GM18502 (cell line): Measurements from ENCODE around the gene USH2A.
A peak's percentile ranks its signal among the peaks of the same experiment; 100 is the strongest.

Source experiments
- ATAC-seq: cut with Tn5 transposase; IDR thresholded peaks from one replicate; pipeline ENCODE4 v1.9.1; 2021; ENCODE audit warnings: mild to moderate bottlenecking; ENCODE audit not compliant: unreplicated experiment, poor library complexity

Gene USH2A

GRCh38 chr1:215891266-215892057 lies 531.8 kb downstream of the USH2A start:
- ATAC-seq, result peak; percentile 32

- peak; percentile 62 for ATAC-seq
Measured at GRCh38 chr1:215890438-215890837, 532.8 kb downstream of the USH2A start.

GRCh38 chr1:215889871-215890270 lies 533.4 kb downstream of the USH2A start:
- no peak for ATAC-seq

- ATAC-seq, result no peak
Measured at GRCh38 chr1:215888159-215888558, 535.1 kb downstream of the USH2A start.

GRCh38 chr1:215887627-215888026 lies 535.6 kb downstream of the USH2A start:
- no peak for ATAC-seq

- no peak for ATAC-seq
Measured at GRCh38 chr1:215883004-215883403, 540.2 kb downstream of the USH2A start.

- ATAC-seq, result peak; percentile 59
Measured at GRCh38 chr1:215878843-215879242, 544.4 kb downstream of the USH2A start.

- no peak for ATAC-seq
Measured at GRCh38 chr1:215878128-215878527, 545.1 kb downstream of the USH2A start.

- no peak for ATAC-seq
Measured at GRCh38 chr1:215877452-215877951, 545.7 kb downstream of the USH2A start.

GRCh38 chr1:215875712-215876111 lies 547.5 kb downstream of the USH2A start:
- ATAC-seq, result no peak

- no peak for ATAC-seq
Measured at GRCh38 chr1:215875236-215875635, 548.0 kb downstream of the USH2A start.

GRCh38 chr1:215872658-215873057 lies 550.6 kb downstream of the USH2A start:
- no peak for ATAC-seq

- ATAC-seq, result no peak
Measured at GRCh38 chr1:215868500-215868899, 554.7 kb downstream of the USH2A start.

- no peak for ATAC-seq
Measured at GRCh38 chr1:215865060-215865459, 558.2 kb downstream of the USH2A start.

GRCh38 chr1:215863796-215864195 lies 559.5 kb downstream of the USH2A start:
- ATAC-seq, result peak; percentile 71

GRCh38 chr1:215860833-215861232 lies 562.4 kb downstream of the USH2A start:
- ATAC-seq, result no peak

- ATAC-seq, result no peak
Measured at GRCh38 chr1:215857317-215857716, 565.9 kb downstream of the USH2A start.

GRCh38 chr1:215845234-215845891 lies 577.9 kb downstream of the USH2A start:
- ATAC-seq, result no peak

- ATAC-seq, result no peak
Measured at GRCh38 chr1:215844777-215845176, 578.5 kb downstream of the USH2A start.

- ATAC-seq, result no peak
Measured at GRCh38 chr1:215844266-215844665, 579.0 kb downstream of the USH2A start.

- ATAC-seq, result no peak
Measured at GRCh38 chr1:215842905-215843304, 580.3 kb downstream of the USH2A start.

- no peak for ATAC-seq
Measured at GRCh38 chr1:215835951-215836350, 587.3 kb downstream of the USH2A start.
